ENCODE data around the gene EVI5.

- TF ChIP-seq CTCF (IDR thresholded peaks at IDR 0.05; ENCODE audit: borderline replicate concordance, extremely low read depth, low read length, poor library complexity, severe bottlenecking) (no peak), EZH2 (IDR thresholded peaks at IDR 0.05; ENCODE audit: borderline replicate concordance, low read depth, low read length, severe bottlenecking) (no peak)
Measured at GRCh38 chr1:92755541-92756461, 29.1 kb downstream of the EVI5 start.

Measured in DND-41 (cell line).